AG10803 (cell line): ENCODE data around the gene CBX5.
"Not testable (repeated sequence)": the region's sequence is repeated elsewhere in the genome, so short reads cannot be mapped to it uniquely, and the experiment has no call there.

Experiments
- DNase-seq: peaks from one replicate; pipeline ENCODE4 v3.0.0; 2010; ENCODE audit warnings: low read depth
- H3K4me3 ChIP-seq: 2 replicates; pipeline ENCODE4 v1.5.1; 2011; ENCODE audit warnings: mild to moderate bottlenecking, low read length, control low read depth
- CTCF ChIP-seq: conservative IDR thresholded peaks from 2 replicates; pipeline ENCODE4 v1.5.1; 2011; ENCODE audit warnings: mild to moderate bottlenecking, low read length, control low read depth, inconsistent platforms

Gene CBX5

GRCh38 chr12:54199034-54199433, 80.9 kb downstream of the CBX5 start:
- TF ChIP-seq CTCF = no peak
- no peak overlapping the region for H3K4me3 ChIP-seq
- no peak for DNase-seq

- no peak overlapping the region for H3K4me3 ChIP-seq
- TF ChIP-seq CTCF = no peak
- DNase-seq = peak; percentile 56
Observed at GRCh38 chr12:54197431-54197909, 82.5 kb downstream of the CBX5 start.

- no peak overlapping the region for H3K4me3 ChIP-seq
- no peak for TF ChIP-seq CTCF
- DNase-seq = no peak
Observed at GRCh38 chr12:54197010-54197409, 82.9 kb downstream of the CBX5 start.

GRCh38 chr12:54196396-54196795, 83.5 kb downstream of the CBX5 start:
- DNase-seq = no peak
- TF ChIP-seq CTCF = no peak
- H3K4me3 ChIP-seq = no peak overlapping the region

DNA sequence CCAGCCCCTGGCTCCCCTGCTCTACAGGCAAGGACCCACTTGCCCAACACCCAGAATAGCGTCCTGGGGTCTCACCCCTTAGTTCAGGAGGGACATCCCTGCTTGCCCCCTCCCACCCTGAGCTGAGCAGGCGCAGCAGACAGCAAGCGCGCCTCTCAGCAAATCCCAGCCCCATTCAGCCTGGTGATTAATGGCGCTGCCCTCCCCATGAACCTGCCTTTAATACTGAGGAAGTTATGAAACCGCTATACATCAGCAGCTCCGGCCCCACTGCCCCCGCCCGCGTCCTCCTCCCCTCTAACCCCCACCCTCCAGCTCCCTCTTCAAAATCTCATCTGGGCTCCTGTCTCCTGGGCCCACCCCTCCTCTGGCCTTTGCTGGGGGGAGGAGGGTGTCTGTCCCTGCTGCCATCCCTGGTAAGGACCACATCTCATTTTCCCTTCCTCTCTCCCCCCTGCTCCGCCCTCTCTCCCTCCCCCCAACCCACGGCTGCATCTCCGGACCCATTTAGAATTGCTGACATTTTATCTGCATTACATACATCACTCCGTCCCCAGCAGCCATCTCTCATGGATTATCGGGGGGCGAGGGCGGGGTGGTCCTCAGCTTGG, 84.1 kb downstream of the CBX5 start:
- H3K4me3 ChIP-seq = no peak overlapping the region
- TF ChIP-seq CTCF = no peak
- DNase-seq = peak; percentile 29

DNA sequence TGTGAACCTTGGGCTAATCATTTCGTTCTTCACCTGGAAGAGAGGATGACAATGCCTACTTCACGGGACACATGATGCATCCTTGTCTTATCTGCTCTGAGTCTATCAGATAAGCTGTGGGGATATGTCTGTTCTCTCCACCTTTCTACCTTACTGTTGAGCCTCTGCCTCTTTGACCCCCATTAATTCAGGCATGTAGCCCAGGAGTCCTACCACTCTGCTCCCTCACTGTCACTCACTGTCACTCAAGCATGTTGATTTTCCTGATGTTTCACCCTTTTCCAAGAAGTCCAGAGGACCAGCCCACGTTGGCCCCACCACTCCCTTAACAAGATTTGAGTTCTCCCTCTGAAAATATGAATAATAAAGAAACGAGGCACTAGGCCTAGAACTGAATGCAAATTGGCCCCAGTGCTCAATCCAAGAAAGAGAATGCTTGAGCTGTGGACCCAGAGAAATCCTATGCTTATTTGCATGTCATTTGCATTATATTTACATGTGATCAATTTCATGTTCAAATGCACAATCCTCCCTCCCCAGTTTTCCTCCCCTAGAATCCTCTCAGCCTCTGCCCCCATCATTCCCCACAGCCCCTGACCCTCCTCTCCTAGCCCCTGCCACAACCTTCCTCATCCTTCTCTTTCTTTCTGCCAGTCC, 84.7 kb downstream of the CBX5 start:
- no peak overlapping the region for H3K4me3 ChIP-seq
- TF ChIP-seq CTCF = no peak
- DNase-seq = no peak

DNA sequence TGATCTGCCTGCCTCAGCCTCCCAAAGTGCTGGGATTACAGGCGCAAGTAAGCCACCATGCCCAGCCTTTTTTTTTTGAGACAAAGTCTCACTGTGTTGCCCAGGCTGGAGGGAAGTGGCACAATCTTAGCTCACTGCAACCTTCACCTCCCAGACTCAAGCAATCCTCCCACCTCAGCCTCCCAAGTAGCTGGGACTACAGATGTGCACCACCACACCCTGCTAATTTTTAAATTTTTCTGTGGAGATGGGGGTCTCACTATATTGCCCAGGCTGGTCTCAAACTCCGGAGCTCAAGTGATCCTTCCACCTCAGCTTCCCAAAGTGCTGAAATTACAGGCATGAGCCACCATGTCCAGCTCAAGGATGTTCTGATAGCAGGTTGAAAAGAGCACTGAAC, 85.3 kb downstream of the CBX5 start:
- H3K4me3 ChIP-seq, DNase-seq: not testable (repeated sequence)
